IPS-NIHi7 (cell line): Measurements from ENCODE around the gene ITGA2.
"Not testable (repeated sequence)": the region's sequence is repeated elsewhere in the genome, so short reads cannot be mapped to it uniquely, and the experiment has no call there.

Experiments used
- DNase-seq: peaks from one replicate; pipeline ENCODE4 v3.0.0; 2012; ENCODE audit warnings: mixed read lengths; ENCODE audit errors: extremely low spot score

Gene ITGA2

GRCh38 chr5:52989025-52989780 is at the start of gene ITGA2:
TSS of gene ITGA2 (plus strand) at chr5:52989352. CDS start at chr5:52989469, 117 bp downstream.
- peak; percentile 69 for DNase-seq

GRCh38 chr5:52943285-52943684 is 45.9 kb upstream of the ITGA2 start:
- DNase-seq: no peak

- DNase-seq: no peak
Measured at GRCh38 chr5:52943808-52944207, 45.3 kb upstream of the ITGA2 start.

GRCh38 chr5:52945040-52945439 is 44.1 kb upstream of the ITGA2 start:
- no peak for DNase-seq

- DNase-seq: no peak
Measured at GRCh38 chr5:52947208-52947607, 41.9 kb upstream of the ITGA2 start.

- no peak for DNase-seq
Measured at GRCh38 chr5:52947851-52948250, 41.3 kb upstream of the ITGA2 start.

- peak; percentile 60 for DNase-seq
Measured at GRCh38 chr5:52948418-52949076, 40.6 kb upstream of the ITGA2 start.

- DNase-seq: no peak
Measured at GRCh38 chr5:52950686-52951085, 38.5 kb upstream of the ITGA2 start.

GRCh38 chr5:52952483-52952882 is 36.7 kb upstream of the ITGA2 start:
- DNase-seq: no peak

GRCh38 chr5:52956014-52956413 is 33.1 kb upstream of the ITGA2 start:
- no peak for DNase-seq

GRCh38 chr5:52956915-52957747 is 32.0 kb upstream of the ITGA2 start:
- DNase-seq: no peak

- no peak for DNase-seq
Measured at GRCh38 chr5:52961274-52961681, 27.9 kb upstream of the ITGA2 start.

- DNase-seq: no peak
Measured at GRCh38 chr5:52963636-52964035, 25.5 kb upstream of the ITGA2 start.

GRCh38 chr5:52964138-52964537 is 25.0 kb upstream of the ITGA2 start:
- no peak for DNase-seq

- DNase-seq: not testable (repeated sequence)
Measured at GRCh38 chr5:52976157-52976556, 13.0 kb upstream of the ITGA2 start.

- DNase-seq: no peak
Measured at GRCh38 chr5:52977264-52977897, 11.8 kb upstream of the ITGA2 start.

GRCh38 chr5:52981507-52981906 is 7.6 kb upstream of the ITGA2 start:
- DNase-seq: no peak

- peak; percentile 25 for DNase-seq
Measured at GRCh38 chr5:52983731-52984636, 5.2 kb upstream of the ITGA2 start.

- no peak for DNase-seq
Measured at GRCh38 chr5:52985306-52985705, 3.8 kb upstream of the ITGA2 start.

GRCh38 chr5:52987711-52988331 is 1.3 kb upstream of the ITGA2 start:
- DNase-seq: no peak
